ENCODE results near the gene HOXD3. TPM values are rescaled to one million over a fixed set of nuclear protein-coding genes. Genes with fewer than 3 reads are reported as not detected.

Gene HOXD3
- total RNA-seq, 1 experiment from 2014 or later: not detected

DNA sequence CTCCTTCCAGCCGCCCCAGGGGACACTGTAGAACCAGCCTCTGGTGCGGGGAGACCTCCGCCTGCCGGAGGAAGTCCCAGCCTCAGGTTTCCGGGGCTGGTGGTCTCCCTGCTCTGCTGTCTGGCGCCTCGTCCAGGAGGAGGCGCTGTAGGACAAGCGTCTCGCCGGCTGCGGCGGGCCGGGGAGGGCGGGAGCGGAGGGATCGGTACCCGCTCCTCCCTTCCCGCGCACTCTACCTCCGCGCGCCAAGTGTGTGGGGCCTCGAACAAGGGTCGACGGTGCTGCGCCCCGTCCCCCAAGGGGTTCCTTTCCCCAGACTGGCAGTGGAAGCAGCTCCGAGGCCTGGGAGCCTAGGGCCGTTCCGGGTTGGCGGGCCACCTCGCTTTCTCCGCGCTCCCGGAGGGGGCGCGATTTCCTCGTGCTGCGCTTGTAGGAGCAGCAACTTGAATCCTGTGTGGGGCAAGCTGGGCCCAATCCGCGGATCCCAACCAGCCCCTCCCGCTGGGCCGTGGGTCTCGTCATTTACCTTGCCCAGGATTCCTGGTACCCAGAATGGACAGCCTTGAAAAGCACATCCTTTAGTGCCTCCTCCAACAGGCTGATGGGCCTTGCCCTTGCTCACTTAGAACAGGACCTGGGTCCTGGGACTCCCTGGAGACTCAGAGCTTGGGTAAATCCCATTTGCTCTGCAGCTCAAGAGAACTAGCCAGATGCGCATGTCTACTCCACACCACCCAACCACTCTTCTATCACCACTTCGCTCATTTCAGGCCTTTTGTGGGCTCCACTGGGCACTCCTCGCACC, 16.4 kb upstream of the HOXD3 start:
- WGBS (ENCODE audit: extremely low coverage, insufficient read length, low lambda C conversion rate): no CpG with 5 or more reads among the region's 48 CpGs
- Histone ChIP-seq H3K27ac (ENCODE audit: insufficient read length, low read depth, low read length) (no peak overlapping the region), H3K9ac (ENCODE audit: extremely low read depth, insufficient read length, low read length) (no peak overlapping the region), H3K23ac (ENCODE audit: insufficient read length, low read depth, low read length) (no peak overlapping the region), H4K91ac (ENCODE audit: insufficient read length, low read depth, low read length) (no peak overlapping the region), H3K56ac (ENCODE audit: insufficient read length, low read depth, low read length) (no peak overlapping the region), H2BK20ac (ENCODE audit: low read depth, low read length, poor library complexity, severe bottlenecking) (no peak overlapping the region), H4K20me1 (ENCODE audit: control insufficient read depth, insufficient read depth, insufficient read length) (no peaks in the 10 kb centered on the region), H3K14ac (ENCODE audit: insufficient read depth, low read length) (peak overlapping the region; percentile 54; the same call in 1 of the 2 replicates), H3T11ph (ENCODE audit: low read length) (no peak overlapping the region), H2AFZ (ENCODE audit: low read length) (no peak overlapping the region), H3K4me2 (ENCODE audit: insufficient read depth, insufficient read length, low read length) (peak overlapping the region; percentile 30), H3K4me1 (ENCODE audit: insufficient read depth, low read length) (no peaks in the 10 kb centered on the region), H4K5ac (ENCODE audit: insufficient read length, low read depth, low read length) (no peak overlapping the region), H4K8ac (replicated peaks; ENCODE audit: insufficient read length, low read depth, low read length) (no peak overlapping the region), H3K79me1 (ENCODE audit: insufficient read depth, low read depth, low read length, poor library complexity, severe bottlenecking) (no peaks in the 10 kb centered on the region), H2BK120ac (ENCODE audit: low read depth, low read length, poor library complexity, severe bottlenecking) (no peak overlapping the region), H3K23me2 (ENCODE audit: insufficient read length, low read depth, low read length, poor library complexity, severe bottlenecking) (peaks cover 8% of the 10 kb centered on the region), H3K9me3 (ENCODE audit: control insufficient read depth, low read depth, low read length) (no peaks in the 10 kb centered on the region), H2BK15ac (ENCODE audit: low read depth, low read length) (no peak overlapping the region), H2BK5ac (ENCODE audit: insufficient read length, low read length) (no peak overlapping the region), H3K4ac (ENCODE audit: low read depth, low read length) (no peak overlapping the region), H3K27me3 (ENCODE audit: insufficient read depth, low read length) (peaks cover 85% of the 10 kb centered on the region), H2AK5ac (ENCODE audit: insufficient read length, low read length) (no peak overlapping the region), H3K18ac (ENCODE audit: insufficient read length, low read depth, low read length) (no peak overlapping the region), H3K79me2 (ENCODE audit: insufficient read depth, low read length) (no peaks in the 10 kb centered on the region), H2BK12ac (ENCODE audit: insufficient read length, low read depth, low read length) (no peak overlapping the region)
- DNase-seq: peak; percentile 88
- no peaks in the 10 kb centered on the region for H3K36me3 Mint-ChIP-seq (ENCODE audit: insufficient read depth in 1 of 3, low read depth in 3 of 3)
- peaks cover 0 to 6% of the 10 kb centered on the region in 2 experiments; a peak in 3 of 5 replicates for H3K9me3 Mint-ChIP-seq
- peak overlapping the region; percentile 52 to 74 for H3K4me3 Mint-ChIP-seq
- peaks cover 98% of the 10 kb centered on the region for H3K27me3 Mint-ChIP-seq (ENCODE audit: low read depth)
- peaks cover 2 to 10% of the 10 kb centered on the region in 2 experiments; a peak in 3 of 4 replicates for H3K4me1 Mint-ChIP-seq
- TF ChIP-seq, protein P1, sequence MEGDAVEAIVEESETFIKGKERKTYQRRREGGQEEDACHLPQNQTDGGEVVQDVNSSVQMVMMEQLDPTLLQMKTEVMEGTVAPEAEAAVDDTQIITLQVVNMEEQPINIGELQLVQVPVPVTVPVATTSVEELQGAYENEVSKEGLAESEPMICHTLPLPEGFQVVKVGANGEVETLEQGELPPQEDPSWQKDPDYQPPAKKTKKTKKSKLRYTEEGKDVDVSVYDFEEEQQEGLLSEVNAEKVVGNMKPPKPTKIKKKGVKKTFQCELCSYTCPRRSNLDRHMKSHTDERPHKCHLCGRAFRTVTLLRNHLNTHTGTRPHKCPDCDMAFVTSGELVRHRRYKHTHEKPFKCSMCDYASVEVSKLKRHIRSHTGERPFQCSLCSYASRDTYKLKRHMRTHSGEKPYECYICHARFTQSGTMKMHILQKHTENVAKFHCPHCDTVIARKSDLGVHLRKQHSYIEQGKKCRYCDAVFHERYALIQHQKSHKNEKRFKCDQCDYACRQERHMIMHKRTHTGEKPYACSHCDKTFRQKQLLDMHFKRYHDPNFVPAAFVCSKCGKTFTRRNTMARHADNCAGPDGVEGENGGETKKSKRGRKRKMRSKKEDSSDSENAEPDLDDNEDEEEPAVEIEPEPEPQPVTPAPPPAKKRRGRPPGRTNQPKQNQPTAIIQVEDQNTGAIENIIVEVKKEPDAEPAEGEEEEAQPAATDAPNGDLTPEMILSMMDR (conservative IDR thresholded peaks at IDR 0.05): peak; percentile 99
- H3K27ac Mint-ChIP-seq: no peak overlapping the region

Measured in H9 (cell line).